ENCODE results near the gene GAB2.
A peak's percentile ranks its signal among the peaks of the same experiment; 100 is the strongest.

The GAB2 gene

DNA sequence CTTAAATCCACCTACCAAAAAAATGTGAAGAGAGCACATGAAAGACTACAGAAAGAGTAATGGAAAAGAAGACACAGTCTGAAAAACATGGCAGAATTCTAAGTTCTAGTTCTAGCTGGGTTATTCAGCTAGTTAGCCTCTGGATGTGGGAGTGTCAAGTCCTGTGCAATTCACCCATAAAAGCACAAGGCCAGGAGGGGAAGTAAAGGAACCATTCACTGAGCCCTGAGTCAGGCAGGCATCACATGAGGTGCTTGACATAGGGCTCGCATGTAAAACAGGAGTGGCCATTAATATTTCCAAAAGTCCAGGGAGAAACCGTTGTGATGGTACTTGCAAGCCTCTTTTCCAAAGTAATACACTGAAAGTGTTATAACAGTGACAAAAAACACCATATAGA is 103.7 kb downstream of the GAB2 start:
- TF ChIP-seq, protein P1, sequence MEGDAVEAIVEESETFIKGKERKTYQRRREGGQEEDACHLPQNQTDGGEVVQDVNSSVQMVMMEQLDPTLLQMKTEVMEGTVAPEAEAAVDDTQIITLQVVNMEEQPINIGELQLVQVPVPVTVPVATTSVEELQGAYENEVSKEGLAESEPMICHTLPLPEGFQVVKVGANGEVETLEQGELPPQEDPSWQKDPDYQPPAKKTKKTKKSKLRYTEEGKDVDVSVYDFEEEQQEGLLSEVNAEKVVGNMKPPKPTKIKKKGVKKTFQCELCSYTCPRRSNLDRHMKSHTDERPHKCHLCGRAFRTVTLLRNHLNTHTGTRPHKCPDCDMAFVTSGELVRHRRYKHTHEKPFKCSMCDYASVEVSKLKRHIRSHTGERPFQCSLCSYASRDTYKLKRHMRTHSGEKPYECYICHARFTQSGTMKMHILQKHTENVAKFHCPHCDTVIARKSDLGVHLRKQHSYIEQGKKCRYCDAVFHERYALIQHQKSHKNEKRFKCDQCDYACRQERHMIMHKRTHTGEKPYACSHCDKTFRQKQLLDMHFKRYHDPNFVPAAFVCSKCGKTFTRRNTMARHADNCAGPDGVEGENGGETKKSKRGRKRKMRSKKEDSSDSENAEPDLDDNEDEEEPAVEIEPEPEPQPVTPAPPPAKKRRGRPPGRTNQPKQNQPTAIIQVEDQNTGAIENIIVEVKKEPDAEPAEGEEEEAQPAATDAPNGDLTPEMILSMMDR (conservative IDR thresholded peaks at IDR 0.05; ENCODE audit: control insufficient read depth, insufficient read depth, low read depth, low read length) = no peak
- no peak overlapping the region for H3K4me3 ChIP-seq (ENCODE audit: control insufficient read depth, low read depth, low read length)
- DNase-seq (ENCODE audit: low read depth) = peak; percentile 40

DNA sequence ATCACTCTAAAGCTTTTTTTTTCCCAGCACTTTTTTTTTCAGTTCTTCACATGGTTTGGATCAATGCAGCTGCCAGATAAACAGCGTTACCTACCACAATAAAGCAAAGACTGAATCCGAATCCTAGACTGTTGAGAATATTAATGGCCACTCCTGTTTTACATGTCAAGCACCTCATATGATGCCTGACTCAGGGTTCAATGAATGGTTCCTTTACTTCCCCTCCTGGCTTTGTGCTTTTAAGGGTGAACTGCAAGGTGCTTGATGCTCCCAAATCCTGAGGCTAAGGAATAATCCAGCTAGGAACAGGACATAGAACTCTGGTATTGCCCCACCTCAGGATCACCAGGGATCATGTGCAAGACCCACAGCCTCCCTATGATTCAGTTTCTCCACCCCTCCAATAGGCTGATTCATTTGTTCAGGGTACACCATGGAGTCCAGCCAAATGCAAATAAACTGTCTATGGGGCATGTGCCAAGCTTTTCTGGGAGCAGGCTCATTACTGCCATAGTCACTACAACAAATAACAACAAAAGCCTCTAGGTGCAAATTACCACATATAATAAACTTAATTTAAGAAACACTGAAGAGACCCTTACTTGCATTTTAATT is 104.3 kb downstream of the GAB2 start:
- H3K4me3 ChIP-seq (ENCODE audit: control insufficient read depth, low read depth, low read length) = no peak overlapping the region
- TF ChIP-seq, protein P1 (conservative IDR thresholded peaks at IDR 0.05; ENCODE audit: control insufficient read depth, insufficient read depth, low read depth, low read length) = no peak
- DNase-seq (ENCODE audit: low read depth) = peak; percentile 94

DNA sequence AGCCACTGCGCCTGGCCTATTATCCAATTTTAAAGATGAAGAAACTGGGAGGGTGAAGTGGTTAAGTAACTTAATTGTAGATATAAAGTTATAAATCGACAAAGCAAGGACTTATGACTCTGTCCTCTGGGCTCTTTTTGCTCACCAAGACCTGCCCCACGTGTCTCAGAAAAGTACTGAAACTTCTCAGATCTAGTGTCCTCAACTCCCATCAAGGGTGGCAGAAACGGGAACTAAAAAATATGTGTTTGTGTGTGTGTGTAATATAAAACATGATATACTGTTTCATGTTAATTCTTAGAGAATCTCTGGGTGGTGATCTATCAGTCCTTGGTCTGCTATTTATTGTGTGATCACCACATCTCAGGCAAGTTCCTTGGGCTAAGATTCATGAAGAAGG is 104.9 kb downstream of the GAB2 start:
- DNase-seq (ENCODE audit: low read depth) = no peak
- H3K4me3 ChIP-seq (ENCODE audit: control insufficient read depth, low read depth, low read length) = no peak overlapping the region
- TF ChIP-seq, protein P1 (conservative IDR thresholded peaks at IDR 0.05; ENCODE audit: control insufficient read depth, insufficient read depth, low read depth, low read length) = no peak

DNA sequence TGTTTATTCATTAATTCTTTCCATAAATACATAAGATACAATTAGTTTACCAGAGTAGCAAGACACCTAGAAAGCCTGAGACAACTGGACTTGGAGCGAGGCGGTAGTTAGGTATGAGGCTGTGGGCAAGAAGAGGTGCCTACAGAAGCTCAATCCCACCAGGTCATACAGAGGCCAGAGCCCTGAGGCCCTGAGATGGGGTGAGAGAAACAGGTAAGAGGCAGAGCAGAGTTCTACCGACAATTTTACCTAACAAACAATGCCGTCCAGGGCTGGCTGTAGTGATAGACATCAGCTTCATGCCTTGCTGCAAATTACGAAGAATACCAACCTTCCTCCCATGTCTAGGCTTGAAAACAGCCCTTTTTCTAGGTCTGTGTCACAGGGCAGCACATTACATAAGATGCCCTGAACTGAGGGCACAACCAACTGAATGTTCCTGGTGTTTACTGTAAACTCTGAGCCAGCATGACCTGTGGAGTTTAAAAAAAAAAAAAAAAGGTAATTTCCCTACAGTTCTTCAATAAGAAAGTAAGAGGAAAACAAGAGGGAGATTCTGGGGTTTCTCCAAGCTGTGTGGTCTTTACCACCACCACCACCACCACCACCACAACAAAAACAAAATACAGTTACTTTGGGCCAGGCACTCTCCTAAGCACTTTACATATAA is 105.8 kb downstream of the GAB2 start:
- H3K4me3 ChIP-seq (ENCODE audit: control insufficient read depth, low read depth, low read length) = no peak overlapping the region
- no peak for DNase-seq (ENCODE audit: low read depth)
- TF ChIP-seq, protein P1 (conservative IDR thresholded peaks at IDR 0.05; ENCODE audit: control insufficient read depth, insufficient read depth, low read depth, low read length) = no peak

DNA sequence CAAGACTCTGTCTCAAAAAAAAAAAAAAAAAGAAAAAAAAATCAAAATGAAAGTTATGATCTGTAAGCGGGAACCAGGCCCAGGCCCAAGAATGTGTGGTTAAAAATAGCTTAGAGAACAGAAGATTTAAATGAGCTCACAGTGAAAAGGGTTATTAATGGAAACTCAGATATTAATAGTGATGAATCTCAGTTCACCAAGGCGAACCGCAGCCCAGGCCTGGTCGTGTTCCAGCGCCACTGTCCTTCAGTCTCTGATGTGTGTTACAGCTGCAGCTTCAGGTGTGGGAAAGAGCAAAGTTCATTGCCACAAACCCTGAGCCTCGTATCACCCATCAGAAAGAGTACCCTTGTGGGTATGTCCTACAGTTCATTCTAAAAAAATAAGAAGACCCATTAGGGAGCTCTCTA is 107.1 kb downstream of the GAB2 start:
- no peak overlapping the region for H3K4me3 ChIP-seq (ENCODE audit: control insufficient read depth, low read depth, low read length)
- TF ChIP-seq, protein P1 (conservative IDR thresholded peaks at IDR 0.05; ENCODE audit: control insufficient read depth, insufficient read depth, low read depth, low read length) = no peak
- DNase-seq (ENCODE audit: low read depth) = peak; percentile 37

DNA sequence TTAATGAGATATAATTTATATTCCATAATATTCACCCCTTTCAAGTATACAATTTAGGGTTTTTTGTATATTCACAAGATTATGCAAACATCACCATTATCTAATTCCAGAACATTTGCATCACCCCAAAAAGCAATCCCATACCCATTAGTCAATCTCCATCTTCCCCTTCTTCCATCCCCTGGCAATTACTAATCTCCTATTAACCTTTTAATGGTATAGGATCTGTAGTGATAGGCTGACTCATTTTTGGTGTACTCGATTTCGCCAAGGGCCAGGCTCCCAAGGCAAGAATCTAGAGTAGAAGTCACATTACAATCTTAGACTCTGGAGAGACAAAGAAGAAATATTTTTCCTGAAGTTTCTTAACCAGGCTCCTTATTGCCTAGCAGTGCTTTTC is 113.4 kb downstream of the GAB2 start:
- no peak overlapping the region for H3K4me3 ChIP-seq (ENCODE audit: control insufficient read depth, low read depth, low read length)
- TF ChIP-seq, protein P1 (conservative IDR thresholded peaks at IDR 0.05; ENCODE audit: control insufficient read depth, insufficient read depth, low read depth, low read length) = no peak
- no peak for DNase-seq (ENCODE audit: low read depth)
